ENCODE measurements around the gene TMSB10.

Gene TMSB10

DNA sequence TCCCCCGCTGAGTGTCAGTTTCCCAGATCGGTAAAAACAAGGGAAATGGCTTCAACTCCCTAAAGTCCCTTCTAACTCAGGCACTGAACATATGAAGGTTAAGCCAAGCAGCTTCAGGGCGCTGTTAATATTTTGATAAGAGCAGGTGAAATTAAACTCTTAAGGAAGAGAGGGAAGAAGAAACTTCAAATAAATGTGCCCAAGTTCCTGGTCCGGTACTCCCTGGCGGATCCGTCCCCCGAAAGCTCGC lies 25.1 kb upstream of the TMSB10 start:
- no peak for DNase-seq (ENCODE audit: low read depth in 2 of 2)

DNA sequence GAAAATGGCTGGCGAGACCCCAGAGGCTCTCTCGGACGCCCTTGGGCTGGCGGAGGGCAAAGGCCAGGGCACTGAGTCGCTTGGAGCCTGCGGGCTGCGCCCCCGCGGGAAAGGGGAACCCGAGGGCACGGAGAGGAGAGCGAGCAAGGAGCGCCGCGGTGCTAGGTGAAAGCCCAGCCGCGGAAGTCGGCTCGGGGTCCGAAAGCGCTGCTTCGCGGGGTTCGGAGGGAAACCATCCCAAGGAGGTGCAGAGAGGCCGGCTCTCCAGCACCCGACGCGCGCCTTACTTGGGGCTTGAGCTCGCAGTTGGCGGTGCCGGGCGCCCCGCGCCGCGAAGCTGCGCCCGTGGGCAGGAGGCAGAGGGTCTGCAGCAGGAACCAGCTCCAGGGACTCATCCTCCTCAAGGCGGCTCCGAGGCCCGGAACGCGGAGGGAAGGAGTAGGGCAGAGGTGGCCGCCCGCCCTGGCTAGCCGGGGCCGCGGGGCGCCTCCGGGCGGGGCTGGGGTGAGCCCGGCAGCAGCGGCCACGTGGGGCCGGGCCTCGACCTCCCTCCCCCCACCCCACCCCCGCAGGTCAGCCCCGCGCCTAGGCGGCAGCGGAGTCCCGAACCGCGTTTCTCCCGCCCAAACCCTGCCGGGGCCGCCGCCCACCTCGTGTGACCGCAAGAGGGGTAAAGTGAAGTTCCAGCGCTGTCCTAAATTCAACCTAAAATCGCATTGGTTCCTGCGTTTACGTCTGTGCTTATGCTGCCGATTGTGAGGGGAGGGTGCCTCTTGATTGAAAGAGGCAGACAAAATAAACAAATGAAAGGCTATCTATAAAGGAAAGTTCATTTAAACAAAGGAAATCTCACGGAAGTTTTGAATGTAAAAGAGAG lies 24.6 kb upstream of the TMSB10 start, which contains the start of gene TRABD2A:
Gene TRABD2A (minus strand): TSS at position 440 of the 877 bp plus-strand sequence. CDS start 45 bp downstream, at position 395.
- peak; percentile 57 to 68 for DNase-seq (ENCODE audit: low read depth in 2 of 2)

DNA sequence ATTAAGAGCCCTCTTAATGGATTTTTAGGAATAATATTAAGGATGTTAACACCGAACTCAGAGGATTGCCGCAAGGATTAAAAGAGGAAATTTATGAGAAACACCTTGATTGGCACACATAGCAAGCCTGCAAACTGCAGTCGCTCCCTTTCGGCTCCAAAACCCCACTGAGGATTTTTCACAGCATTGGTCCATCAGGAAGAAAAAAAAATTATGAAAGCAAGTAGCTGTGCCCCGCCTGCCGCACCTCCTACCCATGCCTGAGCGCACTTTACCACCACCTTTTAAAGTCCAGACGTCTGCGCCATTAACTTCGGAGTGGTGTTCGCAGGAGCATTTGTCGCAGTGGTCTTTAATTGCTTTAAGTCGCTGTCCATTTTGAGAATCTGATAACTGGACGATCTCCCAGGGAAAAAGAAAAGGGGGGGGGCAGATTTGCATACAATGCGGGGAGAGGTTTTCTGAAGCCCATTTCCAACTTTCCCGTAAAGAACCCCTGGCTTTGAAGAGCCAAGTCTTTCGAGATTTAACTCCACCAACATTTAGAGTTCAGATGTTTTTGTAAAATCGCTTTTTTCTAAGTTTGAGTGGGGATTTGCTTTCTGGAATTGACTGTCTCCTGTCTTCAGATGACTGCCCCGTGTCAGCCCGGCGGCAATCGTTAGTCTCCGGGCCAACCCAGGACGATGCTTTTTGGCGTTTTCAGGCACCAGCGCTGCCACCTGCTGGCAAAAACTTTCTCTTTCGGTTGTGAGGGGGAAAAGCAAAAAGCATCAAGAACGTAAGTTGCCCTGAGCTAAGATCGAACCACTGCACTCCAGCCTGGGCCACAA lies 23.7 kb upstream of the TMSB10 start:
- DNase-seq (ENCODE audit: low read depth in 2 of 2): peak; percentile 74 to 80

DNA sequence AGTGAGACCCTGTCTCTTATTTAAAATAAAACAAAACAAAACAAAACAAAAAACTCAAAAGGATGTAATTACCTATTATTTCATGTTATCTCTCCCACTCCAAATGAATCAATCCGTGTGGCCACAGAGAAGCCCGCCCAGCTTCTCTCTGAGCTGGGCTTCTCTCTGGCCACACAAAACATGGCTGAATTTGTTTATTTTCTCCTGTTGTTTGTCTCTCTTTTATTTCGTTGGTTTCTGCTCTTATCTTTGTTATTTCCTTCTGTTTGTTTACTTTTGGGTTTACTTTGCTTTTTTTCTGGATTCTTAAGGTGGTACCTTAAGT lies 23.1 kb upstream of the TMSB10 start:
- no peak for DNase-seq (ENCODE audit: low read depth in 2 of 2)

DNA sequence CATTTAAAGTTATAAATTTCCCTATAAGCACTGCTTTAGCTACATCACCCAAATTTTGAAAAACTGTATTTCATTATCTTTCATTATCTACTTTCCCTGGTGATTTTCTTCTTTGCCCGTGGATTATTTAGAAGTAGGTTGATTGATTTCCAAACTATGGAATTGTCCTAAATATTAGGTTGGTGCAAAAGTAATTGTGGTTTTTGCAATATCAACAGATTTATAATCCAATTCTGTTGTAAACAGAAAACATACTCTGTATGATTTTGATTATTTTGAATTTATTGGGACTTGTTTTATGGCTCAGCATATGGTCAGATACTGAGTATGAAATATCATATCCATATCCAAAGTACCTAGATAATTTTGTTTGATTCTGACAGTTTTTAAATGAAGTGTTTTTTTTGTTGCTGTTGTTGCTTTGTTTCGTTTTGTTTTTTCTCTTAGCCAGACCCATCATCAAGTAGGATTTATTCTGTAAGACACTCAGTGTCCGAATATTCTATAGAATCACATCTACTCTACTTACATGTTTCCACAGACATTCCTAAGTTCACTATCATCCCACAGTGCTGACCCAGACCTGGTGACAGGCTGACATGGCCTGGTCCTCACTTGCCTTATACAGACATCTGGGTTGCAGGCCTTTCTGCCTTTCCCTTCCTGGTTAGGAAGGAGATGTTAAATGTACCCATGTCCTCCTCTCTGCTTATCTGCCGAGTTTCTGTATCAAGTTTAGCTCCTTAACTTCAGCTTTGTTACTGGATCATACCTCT lies 22.5 kb upstream of the TMSB10 start:
- no peak for DNase-seq (ENCODE audit: low read depth in 2 of 2)

DNA sequence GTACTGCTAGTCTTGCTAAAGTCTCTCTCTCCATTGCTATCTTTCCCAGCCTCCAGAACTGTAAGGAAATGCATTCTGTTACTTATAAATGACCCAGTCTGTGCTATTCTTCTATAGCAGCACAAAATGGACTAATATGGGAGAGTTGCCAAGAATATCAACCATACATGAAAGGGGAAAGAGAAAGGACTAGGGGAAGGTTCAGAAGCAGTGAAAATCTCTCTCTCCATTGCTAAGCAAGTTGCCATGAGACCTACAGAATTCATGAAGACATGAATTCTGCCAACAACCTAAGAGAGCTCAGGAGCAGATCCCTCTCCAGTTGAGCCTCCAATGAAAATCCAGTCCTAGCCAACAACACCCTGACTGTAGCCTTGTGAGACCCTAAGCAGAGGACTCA lies 21.0 kb upstream of the TMSB10 start:
- DNase-seq (ENCODE audit: low read depth in 2 of 2): no peak

DNA sequence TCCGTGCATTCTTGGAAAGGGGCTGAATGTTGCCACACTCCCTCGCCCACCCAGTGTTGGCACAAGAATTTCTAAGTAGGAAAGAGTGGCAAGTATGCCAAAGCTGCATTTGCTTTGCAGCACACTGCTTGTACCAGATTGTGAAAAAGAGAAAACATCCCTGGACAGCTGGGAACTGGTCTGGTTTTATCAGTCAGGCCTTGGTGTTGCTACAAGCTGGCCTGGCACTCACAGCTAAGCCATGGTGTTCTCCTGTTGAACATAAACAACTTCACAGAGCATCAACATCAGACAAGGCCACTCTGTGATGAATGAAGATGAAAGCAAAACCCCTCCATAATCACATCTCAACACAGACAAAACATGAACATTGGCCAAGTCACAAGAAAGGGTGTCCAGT lies 20.3 kb upstream of the TMSB10 start:
- no peak for DNase-seq (ENCODE audit: low read depth in 2 of 2)

DNA sequence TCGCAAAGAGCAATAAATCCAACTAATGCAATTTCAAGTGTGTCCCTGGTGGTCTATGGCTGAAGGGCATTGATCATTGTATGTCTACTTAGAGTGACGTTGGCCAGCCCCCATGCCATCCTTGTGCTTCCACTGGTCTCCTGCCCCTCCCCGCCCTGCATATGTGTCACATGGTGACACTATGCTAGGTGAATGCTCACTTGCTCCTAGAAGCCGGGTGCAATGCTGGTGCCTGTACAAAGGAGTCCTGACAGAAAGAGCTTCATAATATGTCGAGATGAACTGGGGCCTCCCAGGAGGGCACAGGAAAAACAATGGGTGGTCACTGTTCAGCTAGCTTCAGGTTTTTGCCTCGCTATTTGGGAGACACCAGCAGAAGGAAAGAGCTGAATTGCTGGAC lies 18.7 kb upstream of the TMSB10 start:
- DNase-seq (ENCODE audit: low read depth in 2 of 2): no peak

DNA sequence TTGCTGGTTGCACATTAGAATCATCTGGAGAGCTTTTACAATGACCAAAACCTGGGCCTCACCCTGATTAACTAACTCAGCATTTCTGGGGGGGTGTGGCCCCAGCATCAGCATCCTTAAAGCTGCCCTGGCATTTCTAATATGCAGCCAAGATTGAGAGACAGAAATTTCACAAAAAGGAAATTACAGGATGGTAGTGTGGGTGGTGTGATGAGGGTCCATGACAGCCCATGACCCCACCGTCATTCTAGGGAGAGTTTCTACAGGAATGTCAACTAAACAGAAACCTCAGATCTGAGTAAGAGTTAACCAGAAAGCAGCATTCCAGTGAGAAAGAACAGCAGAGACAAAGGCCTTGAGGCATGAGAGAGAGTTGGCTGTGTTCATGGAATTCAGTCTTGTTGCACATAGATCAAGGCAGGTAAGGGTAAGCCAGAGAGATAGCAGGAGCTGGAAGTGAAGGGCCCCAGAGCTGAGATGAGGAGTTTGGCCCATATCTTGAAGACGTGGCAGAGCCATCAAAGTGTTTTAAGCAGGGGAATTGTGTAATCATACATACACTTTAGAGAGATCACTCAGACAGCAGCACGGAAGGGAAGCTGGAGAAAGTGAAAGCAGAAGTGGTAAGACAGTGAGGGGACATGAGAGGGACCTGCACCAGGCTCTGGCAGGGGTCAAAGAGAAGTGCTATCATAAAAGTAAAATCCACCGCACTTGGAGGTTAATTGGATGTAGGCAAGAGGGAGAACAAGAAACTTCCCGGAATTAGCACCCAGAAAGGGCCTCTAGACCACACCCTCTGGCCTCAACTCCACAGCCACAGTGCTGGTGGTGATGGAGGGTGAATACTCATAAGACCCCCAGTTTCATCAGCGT lies 16.8 kb upstream of the TMSB10 start:
- DNase-seq (ENCODE audit: low read depth in 2 of 2): peak in 1 of 2 donors; percentile 23

DNA sequence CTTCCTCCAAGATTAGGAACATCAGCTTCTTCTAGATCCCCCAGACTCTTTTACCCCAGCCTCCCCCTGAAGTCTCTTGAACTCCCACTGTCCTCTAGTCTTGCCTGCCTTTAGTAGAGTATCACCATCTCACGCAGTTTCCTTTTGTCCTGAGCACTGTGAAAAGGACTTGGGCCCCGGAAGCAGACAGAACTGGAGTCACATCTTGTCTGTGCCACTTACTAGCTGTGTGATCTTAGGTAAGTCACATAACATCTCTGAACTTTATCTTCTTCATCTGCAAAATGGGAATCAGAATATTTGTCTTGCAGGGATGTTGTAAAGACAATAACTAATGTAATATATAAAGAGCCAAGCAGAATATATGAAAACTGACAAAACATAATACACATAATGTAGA lies 16.1 kb upstream of the TMSB10 start:
- DNase-seq (ENCODE audit: low read depth in 2 of 2): no peak

DNA sequence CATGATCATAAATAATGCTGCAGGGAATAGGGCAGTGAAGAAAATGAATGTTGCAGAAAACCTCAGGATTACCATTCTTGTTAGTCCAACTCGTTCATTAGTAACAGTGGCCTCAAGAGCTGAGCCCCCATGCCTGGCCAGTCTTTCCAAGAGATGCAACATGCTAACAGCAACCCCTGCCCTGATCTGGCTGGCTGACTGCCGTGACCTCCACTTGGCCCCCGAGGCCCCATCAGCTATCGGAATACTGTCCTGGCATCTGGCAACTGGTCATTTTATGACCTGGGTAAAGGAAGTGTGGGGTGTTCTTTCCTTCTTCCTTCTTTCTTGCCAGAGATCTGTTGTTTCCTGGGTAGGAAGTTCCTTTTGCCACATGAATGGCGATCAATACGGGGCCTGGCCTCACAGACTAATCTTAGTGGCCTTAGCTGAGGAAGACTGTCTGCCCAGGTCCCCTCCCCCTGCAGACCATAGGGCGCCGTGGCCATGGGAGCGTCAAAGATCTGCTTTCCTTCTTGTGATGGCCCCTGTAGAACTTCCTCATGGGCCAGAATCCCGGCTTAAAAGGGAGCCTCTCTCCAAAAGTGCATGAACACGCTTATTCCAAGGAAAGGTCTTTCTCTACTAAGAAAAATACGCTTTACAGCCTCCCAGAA lies 14.0 kb upstream of the TMSB10 start:
- DNase-seq (ENCODE audit: low read depth in 2 of 2): no peak

DNA sequence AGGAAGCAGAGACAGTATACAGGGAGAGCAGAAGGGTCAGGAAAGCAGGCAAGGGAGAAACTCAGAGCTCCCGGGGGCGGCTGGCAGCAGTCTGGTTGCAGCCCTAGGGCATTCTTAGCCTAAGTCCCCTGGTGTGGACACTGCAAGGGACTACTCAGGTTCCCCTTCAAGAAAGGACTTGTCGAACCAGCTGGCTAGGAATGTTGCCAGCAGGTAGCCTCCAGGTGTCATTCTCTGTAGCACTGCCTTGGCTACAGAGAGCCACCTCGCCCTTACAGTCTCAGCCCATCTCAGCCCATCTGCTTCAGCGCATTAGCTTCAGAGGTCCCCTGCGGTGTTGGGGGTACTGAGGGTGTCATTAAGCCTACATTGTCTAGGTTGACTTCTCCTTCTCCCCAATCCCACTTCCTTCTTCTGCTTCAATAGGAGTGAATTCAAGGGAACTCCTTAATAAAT lies 11.3 kb upstream of the TMSB10 start:
- DNase-seq (ENCODE audit: low read depth in 2 of 2): no peak

DNA sequence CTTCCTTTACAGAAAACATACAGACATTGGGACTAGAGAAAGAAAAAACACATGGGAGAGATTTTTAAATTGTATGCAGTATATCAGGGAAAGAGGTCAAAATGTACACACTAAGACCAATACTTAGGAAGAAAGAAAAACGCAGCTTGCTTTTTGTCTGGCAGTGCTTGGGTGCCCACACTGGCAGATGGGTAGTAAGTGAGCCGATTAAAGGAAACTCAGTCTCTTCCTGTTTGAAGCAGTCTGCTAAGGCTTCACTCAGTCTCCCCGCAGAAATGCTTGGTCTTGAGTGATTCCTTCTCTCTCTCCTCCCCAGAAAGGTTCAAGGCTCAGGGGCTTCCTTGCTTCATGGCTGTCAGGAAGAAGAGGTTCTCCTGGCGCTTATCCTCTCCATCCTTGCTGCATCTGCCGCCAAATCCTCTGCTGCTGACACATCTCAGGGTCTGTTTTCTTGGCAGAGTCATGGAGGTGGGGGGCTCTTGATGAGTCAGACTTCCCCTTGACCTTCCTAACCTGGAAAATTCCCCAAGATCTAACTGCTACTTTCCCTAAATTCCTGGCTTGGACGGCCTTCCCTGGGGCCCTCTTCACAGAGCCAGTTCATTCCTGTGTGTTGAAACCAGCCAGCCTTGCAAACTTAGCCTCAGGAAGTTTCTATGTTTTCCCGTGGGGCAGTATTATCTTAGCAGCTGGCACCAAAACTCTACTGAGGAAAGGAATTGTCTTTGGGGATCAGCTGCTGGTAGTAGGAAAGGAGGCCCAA lies 10.5 kb upstream of the TMSB10 start:
- DNase-seq (ENCODE audit: low read depth in 2 of 2): no peak

DNA sequence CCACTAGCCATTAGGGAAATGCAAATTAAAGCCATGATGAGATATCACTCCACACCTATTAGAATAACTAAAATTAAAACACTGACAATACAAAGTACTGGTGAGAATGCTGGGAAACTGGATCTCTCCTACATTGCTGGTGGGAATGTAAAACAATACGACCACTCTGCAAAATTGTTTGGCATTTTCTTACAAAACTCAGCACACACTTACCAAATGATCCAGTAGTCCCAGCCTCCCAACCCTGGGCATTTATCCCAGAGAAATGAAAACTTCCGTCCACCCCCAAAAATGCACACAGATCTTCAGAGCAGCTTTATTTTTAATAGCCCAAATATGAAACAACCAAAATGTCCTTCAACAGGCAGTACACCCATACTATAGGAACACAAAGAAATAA lies 8.9 kb upstream of the TMSB10 start:
- DNase-seq (ENCODE audit: low read depth in 2 of 2): no peak

DNA sequence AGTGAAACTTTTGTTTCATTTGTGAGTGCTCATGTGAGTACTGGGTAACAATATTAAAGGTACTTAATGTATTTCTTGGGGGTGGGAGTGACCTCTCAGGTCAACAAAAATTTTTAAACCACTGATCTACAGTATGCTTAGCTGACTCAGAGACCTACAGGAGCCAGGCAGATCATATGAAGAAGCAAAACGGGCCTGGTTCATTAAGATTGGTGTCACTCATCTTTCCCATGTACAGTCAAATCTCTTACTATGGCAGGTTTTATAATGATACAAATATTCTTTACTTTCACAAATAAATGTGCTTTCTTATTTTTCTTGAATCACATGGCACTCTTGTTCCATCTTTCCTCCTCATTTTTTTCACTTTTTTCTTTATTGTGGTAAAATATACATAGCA lies 7.7 kb upstream of the TMSB10 start:
- no peak for DNase-seq (ENCODE audit: low read depth in 2 of 2)

DNA sequence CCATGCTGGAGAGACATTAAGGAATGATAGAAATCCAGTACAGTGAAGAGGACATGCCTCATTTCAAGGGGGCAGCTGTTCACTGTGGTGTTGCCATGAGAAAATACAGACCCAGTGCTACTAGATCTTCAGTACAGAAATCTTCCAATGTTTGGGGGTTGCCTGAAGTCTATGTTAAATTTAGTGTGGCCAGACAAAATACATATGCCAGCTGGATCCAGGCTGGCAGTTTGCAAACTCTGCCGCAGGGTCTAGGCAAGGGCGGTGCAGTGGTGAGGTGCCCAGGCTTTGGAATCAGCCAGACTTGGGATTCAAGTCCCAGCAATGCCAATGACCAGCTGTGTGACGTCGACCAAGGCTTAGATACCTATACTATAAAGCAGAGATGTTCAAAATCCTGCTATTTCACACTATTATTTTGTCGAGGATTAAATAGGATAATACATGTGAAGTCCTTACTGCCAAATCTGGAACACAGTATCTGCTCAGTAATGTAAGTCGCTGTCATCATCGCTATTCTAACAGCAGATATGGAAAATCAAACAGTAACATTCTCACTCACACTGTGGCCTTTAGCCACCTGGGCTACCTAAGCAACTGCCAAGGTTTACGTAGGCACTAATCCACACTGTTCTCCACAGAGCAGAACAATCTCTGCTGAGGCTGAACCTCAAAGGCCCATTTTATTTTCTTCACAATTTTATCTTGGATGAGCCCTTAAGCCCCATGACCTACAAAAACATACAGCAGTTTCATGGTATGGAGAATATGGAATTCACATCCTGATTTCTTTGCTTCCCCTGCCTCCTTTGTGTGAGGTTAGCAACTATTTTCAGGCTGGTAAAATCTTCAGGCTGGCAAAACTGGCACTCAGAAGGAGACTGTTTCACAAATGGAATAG lies 5.9 kb upstream of the TMSB10 start:
- no peak for DNase-seq (ENCODE audit: low read depth in 2 of 2)

DNA sequence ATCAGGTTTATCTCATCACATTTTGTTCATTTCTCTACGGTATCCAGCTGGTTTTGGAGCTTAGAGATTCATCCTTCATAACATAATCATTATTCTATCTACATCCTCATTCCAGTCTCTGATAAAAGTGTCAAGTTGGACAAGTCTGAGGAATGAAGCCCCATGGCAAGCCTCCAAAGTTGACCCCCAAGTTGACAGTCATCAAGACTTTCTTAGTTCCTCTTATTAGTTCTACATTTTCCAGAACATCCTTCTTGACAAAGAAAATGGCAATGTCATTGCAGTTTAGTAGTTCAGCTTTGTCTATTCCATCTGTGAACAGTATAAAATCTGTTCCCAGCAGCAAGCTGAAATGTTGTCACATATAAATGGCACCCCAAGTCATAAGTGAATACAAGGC lies 4.5 kb upstream of the TMSB10 start:
- DNase-seq (ENCODE audit: low read depth in 2 of 2): no peak

DNA sequence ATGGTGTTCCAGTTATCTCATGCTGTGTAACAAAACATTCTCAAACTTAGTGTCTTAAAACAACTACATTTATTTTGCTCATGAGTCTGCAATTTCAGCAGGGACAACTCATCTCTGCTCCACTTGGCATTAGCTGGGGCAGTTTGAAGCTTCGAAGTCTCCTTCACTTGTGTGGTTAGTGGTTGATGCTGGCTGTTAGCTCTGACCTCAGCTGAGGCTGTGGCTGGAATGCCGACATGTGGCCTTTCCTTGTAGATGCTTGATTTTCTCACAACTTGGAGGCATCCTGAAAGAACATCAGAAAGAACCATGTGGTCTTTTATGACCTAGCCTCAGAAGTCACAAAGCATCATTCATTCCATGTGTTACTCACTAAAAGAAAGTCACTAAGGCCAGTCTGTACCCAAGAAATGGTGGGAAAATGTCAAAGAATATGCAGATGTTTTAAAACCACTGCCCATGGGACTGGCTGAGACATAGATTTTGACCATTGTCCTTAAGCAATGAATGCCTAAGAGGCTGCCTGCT lies 3.8 kb upstream of the TMSB10 start:
- DNase-seq (ENCODE audit: low read depth in 2 of 2): no peak

DNA sequence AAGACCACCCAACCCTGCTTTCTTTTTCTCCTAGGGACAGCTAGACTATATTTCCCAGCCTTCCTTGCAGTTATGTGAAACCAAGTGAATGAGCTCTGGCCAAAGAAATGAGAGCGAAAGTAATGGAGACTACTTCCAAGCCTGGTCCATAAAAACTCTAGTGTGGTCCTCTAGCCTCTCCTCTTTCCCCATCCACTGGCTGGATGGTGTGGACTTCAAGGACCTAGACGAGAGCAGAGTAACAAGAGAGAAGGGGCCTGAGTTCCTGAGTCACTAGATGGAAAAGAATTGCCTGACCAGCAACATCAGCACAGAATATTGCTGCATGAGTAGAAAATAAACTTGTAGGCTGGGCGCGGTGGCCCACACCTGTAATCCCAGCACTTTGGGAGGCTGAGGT lies 2.9 kb upstream of the TMSB10 start:
- DNase-seq (ENCODE audit: low read depth in 2 of 2): no peak

Data from stimulated activated CD8-positive, alpha-beta memory T cell treated with anti-CD3 and anti-CD28 coated beads, Interleukin-2, amount 100 ng/mL, for 48 hours (primary cell).